Occipital lobe (tissue), 2 donors: ENCODE results near the gene GREB1. TPM values are rescaled to one million over a fixed set of nuclear protein-coding genes. Genes with fewer than 3 reads are reported as not detected.

ENCODE experiments used
- DNase-seq: peaks from one replicate; lab custom pipeline; 2025; lab: John Stamatoyannopoulos, UW
- total RNA-seq: library from RNA; depleted of rRNA; stranded (reverse); fragments of >200 nt; gene quantifications from one replicate; pipeline ENCODE4 v1.2.3, GENCODE V29; 2014

The GREB1 gene, protein sequence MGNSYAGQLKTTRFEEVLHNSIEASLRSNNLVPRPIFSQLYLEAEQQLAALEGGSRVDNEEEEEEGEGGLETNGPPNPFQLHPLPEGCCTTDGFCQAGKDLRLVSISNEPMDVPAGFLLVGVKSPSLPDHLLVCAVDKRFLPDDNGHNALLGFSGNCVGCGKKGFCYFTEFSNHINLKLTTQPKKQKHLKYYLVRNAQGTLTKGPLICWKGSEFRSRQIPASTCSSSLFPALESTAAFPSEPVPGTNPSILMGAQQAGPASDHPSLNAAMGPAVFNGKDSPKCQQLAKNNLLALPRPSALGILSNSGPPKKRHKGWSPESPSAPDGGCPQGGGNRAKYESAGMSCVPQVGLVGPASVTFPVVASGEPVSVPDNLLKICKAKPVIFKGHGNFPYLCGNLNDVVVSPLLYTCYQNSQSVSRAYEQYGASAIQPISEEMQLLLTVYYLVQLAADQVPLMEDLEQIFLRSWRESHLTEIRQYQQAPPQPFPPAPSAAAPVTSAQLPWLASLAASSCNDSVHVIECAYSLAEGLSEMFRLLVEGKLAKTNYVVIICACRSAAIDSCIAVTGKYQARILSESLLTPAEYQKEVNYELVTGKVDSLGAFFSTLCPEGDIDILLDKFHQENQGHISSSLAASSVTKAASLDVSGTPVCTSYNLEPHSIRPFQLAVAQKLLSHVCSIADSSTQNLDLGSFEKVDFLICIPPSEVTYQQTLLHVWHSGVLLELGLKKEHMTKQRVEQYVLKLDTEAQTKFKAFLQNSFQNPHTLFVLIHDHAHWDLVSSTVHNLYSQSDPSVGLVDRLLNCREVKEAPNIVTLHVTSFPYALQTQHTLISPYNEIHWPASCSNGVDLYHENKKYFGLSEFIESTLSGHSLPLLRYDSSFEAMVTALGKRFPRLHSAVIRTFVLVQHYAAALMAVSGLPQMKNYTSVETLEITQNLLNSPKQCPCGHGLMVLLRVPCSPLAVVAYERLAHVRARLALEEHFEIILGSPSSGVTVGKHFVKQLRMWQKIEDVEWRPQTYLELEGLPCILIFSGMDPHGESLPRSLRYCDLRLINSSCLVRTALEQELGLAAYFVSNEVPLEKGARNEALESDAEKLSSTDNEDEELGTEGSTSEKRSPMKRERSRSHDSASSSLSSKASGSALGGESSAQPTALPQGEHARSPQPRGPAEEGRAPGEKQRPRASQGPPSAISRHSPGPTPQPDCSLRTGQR (N-terminal part only)
- 1.4 TPM for total RNA-seq

- DNase-seq, result no peak
These were observed at the start of gene GREB1 for GRCh38 chr2:11533278-11534070. Gene GREB1 (plus strand): TSS chr2:11534045. CDS start chr2:11556615, 22,570 bp downstream.

- DNase-seq, result no peak
These were observed 45.0 kb upstream of the GREB1 start for GRCh38 chr2:11488809-11489208.

GRCh38 chr2:11490194-11490593 lies 43.7 kb upstream of the GREB1 start:
- DNase-seq, result no peak

GRCh38 chr2:11491348-11491933 lies 42.4 kb upstream of the GREB1 start:
- DNase-seq, result no peak

GRCh38 chr2:11492244-11492643 lies 41.6 kb upstream of the GREB1 start:
- no peak for DNase-seq

- DNase-seq, result no peak
These were observed 41.1 kb upstream of the GREB1 start for GRCh38 chr2:11492720-11493119.

DNA sequence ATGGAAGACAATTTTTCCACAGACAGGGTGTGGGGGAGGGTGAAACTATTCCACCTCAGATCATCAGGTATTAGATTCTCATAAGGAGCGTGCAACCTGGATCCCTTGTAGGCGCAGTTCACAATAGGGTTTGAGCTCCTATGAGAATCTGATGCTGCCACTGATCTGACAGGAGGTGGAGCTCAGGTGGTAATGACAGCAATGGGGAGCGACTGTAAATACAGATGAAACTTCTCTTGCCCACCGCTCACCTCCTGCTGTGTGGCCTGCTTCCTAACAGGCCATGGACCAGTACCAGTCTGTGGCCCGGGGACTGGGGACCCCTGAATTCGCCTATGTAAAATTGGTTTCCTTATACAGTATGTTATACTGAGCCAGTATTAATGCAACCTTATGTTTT lies 40.6 kb upstream of the GREB1 start:
- no peak for DNase-seq

DNA sequence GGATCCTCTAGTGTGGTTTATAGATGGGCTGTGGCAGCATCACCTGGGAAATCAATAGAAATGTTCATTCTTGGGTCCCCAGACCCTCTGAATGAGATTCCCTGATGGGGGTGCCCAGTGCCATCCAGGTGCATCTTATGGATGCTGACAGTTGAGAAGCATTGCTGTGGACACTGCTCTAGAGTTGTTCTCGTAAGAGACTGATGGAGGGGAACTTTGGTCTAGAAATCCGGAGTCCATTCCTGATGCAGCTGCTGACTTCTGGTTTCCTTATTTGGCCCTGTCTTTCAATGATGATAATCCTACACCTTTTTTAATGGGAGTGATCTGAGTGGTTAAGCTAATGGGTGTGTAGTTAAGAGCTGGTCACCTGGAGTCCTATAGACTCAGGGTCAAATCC lies 39.5 kb upstream of the GREB1 start:
- DNase-seq, result no peak

- DNase-seq, result peak; percentile 33
These were observed 37.8 kb upstream of the GREB1 start for GRCh38 chr2:11495844-11496681.

- peak; percentile 59 for DNase-seq
These were observed 35.3 kb upstream of the GREB1 start for GRCh38 chr2:11498543-11499034.

GRCh38 chr2:11499081-11499743 lies 34.6 kb upstream of the GREB1 start:
- DNase-seq, result peak; percentile 22

GRCh38 chr2:11500702-11501303 lies 33.0 kb upstream of the GREB1 start:
- no peak for DNase-seq

- no peak for DNase-seq
These were observed 31.0 kb upstream of the GREB1 start for GRCh38 chr2:11502740-11503292.

- no peak for DNase-seq
These were observed 30.4 kb upstream of the GREB1 start for GRCh38 chr2:11503354-11503927.

DNA sequence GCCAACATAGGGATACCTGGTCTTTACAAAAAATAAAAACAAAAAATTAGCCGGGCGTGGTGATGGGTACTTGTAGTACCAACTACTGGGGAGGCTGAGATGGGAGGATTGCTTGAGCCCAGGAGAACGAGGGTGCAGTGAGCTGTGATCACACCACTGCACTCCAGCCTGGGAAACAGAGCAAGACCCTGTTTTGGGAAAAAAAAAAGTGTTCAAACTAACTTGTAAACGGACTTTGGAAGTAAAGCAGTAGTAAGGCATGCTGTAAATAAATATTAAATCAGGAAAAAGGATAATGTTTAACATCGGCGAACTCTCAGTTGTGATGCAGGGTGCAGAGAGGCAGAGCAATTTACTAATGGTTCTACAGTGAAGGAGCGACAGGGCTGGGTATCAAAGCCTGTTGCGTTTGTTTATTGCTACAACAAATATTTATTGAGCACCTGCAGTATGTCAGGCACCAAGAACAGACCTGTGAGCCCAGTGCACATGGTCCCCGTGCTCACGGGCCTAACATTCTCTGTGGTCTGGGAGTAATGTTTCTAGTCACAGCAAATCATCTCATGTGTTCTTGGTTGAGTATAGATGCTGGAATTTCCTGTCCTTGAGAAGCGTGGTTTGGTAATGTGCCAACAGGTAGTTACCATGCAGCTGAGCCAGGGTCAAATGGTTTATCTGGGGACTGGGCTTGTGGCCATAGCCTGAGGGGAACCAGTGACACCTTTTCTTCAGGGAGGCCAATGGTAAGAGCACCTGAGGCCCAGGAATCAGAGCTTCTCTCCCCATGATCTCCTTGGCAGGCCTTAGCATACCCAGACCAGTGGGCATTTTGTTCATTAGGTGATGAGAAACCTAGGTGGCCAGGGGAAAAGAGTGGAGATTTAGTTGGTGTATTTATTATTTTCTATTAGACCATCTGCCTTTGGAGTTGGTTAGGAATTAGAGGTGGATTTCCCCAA lies 27.9 kb upstream of the GREB1 start:
- DNase-seq, result no peak

DNA sequence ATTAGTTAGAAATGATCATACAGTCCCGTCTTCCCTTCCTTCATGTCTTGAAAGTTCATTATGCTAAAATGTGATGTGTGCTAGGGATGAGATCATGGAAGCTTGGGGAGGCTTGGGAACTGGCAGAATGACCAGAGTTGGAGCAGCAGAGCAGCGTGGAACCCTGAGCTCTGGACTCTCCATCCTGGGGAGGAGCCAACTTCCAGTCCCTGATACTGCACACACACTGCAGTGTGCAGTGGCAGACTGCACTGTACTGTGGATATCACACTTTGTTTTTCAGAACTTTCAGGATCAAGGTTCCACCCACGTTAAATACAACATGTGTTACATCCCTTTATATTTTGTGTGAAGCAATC lies 27.3 kb upstream of the GREB1 start:
- no peak for DNase-seq

DNA sequence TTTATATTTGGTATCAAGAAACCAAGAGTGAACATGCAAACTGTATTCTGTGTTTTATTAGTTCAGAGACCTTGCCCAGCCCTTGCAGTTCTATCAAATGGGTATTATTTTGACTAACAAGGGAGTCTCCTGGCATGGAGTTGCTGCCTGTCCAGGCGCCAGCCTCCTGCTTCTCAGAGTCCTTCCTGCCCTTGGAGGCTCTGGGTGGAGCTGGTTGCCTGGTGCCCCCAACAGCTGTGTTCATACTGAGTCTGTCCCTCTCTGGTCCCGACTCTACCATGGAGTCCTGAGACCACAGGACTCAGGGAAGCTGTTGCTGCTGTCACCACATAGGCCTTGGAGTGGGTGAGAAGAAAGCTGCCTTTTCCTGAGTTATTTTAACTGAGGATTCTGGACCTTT lies 26.3 kb upstream of the GREB1 start:
- DNase-seq, result no peak
